ENCODE results near the gene GTPBP4.

DNA sequence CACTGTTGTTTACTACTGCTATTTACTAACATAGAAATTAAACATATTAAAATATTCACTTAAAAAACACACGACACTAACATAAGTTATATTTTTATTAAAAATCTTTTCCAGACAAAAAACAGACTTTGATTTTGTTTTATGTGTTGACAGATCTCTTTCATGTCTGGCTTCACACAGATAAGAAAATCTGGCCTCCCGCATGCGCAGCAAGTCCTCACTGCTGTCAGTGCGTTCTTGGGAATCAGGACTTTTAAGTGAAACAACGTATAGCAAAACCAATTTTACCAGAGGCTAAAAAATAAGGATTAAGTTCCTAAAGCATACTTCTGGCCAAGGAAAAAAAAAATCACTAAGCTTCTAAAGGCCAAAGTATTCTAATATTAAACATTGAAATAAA lies 61.9 kb downstream of the GTPBP4 start:
- TF ChIP-seq, protein P1, sequence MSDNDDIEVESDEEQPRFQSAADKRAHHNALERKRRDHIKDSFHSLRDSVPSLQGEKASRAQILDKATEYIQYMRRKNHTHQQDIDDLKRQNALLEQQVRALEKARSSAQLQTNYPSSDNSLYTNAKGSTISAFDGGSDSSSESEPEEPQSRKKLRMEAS (IDR thresholded peaks at IDR 0.05), result no peak
- TF ChIP-seq, protein P2, sequence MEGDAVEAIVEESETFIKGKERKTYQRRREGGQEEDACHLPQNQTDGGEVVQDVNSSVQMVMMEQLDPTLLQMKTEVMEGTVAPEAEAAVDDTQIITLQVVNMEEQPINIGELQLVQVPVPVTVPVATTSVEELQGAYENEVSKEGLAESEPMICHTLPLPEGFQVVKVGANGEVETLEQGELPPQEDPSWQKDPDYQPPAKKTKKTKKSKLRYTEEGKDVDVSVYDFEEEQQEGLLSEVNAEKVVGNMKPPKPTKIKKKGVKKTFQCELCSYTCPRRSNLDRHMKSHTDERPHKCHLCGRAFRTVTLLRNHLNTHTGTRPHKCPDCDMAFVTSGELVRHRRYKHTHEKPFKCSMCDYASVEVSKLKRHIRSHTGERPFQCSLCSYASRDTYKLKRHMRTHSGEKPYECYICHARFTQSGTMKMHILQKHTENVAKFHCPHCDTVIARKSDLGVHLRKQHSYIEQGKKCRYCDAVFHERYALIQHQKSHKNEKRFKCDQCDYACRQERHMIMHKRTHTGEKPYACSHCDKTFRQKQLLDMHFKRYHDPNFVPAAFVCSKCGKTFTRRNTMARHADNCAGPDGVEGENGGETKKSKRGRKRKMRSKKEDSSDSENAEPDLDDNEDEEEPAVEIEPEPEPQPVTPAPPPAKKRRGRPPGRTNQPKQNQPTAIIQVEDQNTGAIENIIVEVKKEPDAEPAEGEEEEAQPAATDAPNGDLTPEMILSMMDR (IDR thresholded peaks at IDR 0.05; ENCODE audit: control extremely low read depth in 1 of 3, insufficient read depth in 1 of 3, low read depth in 1 of 3, low read length in 3 of 3), result no peak
- TF ChIP-seq EP300 (IDR thresholded peaks at IDR 0.05; ENCODE audit: borderline replicate concordance in 1 of 2, low read depth in 2 of 2, low read length in 2 of 2) (no peak), POLR2A (IDR thresholded peaks at IDR 0.05; ENCODE audit: control extremely low read depth in 1 of 2, low read depth in 2 of 2, low read length in 2 of 2) (no peak), SIN3A (conservative IDR thresholded peaks at IDR 0.05 in 1 of 2, IDR thresholded peaks at IDR 0.05 in 1 of 2; ENCODE audit: low read depth in 1 of 2, low read length in 2 of 2) (no peak)
- TF ChIP-seq, protein P3, sequence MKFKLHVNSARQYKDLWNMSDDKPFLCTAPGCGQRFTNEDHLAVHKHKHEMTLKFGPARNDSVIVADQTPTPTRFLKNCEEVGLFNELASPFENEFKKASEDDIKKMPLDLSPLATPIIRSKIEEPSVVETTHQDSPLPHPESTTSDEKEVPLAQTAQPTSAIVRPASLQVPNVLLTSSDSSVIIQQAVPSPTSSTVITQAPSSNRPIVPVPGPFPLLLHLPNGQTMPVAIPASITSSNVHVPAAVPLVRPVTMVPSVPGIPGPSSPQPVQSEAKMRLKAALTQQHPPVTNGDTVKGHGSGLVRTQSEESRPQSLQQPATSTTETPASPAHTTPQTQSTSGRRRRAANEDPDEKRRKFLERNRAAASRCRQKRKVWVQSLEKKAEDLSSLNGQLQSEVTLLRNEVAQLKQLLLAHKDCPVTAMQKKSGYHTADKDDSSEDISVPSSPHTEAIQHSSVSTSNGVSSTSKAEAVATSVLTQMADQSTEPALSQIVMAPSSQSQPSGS (IDR thresholded peaks at IDR 0.05; ENCODE audit: low read length), result no peak

All from H1 (cell line).